Stimulated activated CD4-positive, alpha-beta T cell treated with anti-CD3 and anti-CD28 coated beads, Interleukin-1b, Interleukin-23, amount 100 ng/mL, for 4 hours (primary cell): ENCODE measurements around the gene INHBB.
"Not testable (repeated sequence)": the region's sequence is repeated elsewhere in the genome, so short reads cannot be mapped to it uniquely, and the experiment has no call there.

Experiments used
- DNase-seq, 2 donors: peaks; one replicate each; pipeline ENCODE4 v3.0.0-alpha.2; 2020; ENCODE audit warnings: low read depth in 2 of 2

Gene INHBB

GRCh38 chr2:120346026-120346666 lies at the start of gene INHBB:
Gene INHBB (plus strand): TSS chr2:120346136. CDS start chr2:120346189, 53 bp downstream.
- no peak for DNase-seq

- no peak for DNase-seq
Measured at GRCh38 chr2:120298173-120298835, 47.6 kb upstream of the INHBB start.

GRCh38 chr2:120299004-120299403 lies 46.9 kb upstream of the INHBB start:
- no peak for DNase-seq

- no peak for DNase-seq
Measured at GRCh38 chr2:120299561-120299960, 46.4 kb upstream of the INHBB start.

GRCh38 chr2:120300385-120300784 lies 45.6 kb upstream of the INHBB start:
- no peak for DNase-seq

GRCh38 chr2:120301284-120301683 lies 44.7 kb upstream of the INHBB start:
- DNase-seq: no peak

GRCh38 chr2:120302301-120302700 lies 43.6 kb upstream of the INHBB start:
- DNase-seq: no peak

GRCh38 chr2:120303177-120303576 lies 42.8 kb upstream of the INHBB start:
- no peak for DNase-seq

- no peak for DNase-seq
Measured at GRCh38 chr2:120305296-120305695, 40.6 kb upstream of the INHBB start.

GRCh38 chr2:120305937-120306490 lies 39.9 kb upstream of the INHBB start:
- no peak for DNase-seq

GRCh38 chr2:120307482-120307881 lies 38.5 kb upstream of the INHBB start:
- no peak for DNase-seq

- no peak for DNase-seq
Measured at GRCh38 chr2:120308038-120308910, 37.7 kb upstream of the INHBB start.

- no peak for DNase-seq
Measured at GRCh38 chr2:120310136-120310535, 35.8 kb upstream of the INHBB start.

GRCh38 chr2:120310841-120311240 lies 35.1 kb upstream of the INHBB start:
- not testable (repeated sequence) for DNase-seq

- DNase-seq: no peak
Measured at GRCh38 chr2:120312076-120312475, 33.9 kb upstream of the INHBB start.

- DNase-seq: peak; percentile 73 to 74
Measured at GRCh38 chr2:120312860-120313694, 32.9 kb upstream of the INHBB start.

- DNase-seq: no peak
Measured at GRCh38 chr2:120313695-120314615, 32.0 kb upstream of the INHBB start.

- DNase-seq: no peak
Measured at GRCh38 chr2:120314690-120315366, 31.1 kb upstream of the INHBB start.

- no peak for DNase-seq
Measured at GRCh38 chr2:120315367-120316033, 30.4 kb upstream of the INHBB start.
